Neural progenitor cell (in vitro differentiated cells): ENCODE data around the gene NHEJ1.

Experiments
- CTCF ChIP-seq: fragments of 200-600 bp; sonication (generic); IDR thresholded peaks from 2 replicates; pipeline ENCODE4 v1.5.1; 2017; ENCODE audit warnings: antibody characterized with exemption, mild to moderate bottlenecking
- EZH2phosphoT487 ChIP-seq: fragments of 200-600 bp; sonication (generic); IDR thresholded peaks from 2 replicates; pipeline ENCODE4 v1.6.1; 2017; ENCODE audit warnings: antibody characterized with exemption

- TF ChIP-seq CTCF (no peak), EZH2phosphoT487 (no peak)
These were observed 134.7 kb downstream of the NHEJ1 start for GRCh38 chr2:219025637-219026585.
